ENCODE results near the gene TAB2. TPM values are rescaled to one million over a fixed set of nuclear protein-coding genes. Genes with fewer than 3 reads are reported as not detected.

Gene TAB2
- total RNA-seq, 1 donor from 2014 or later, result 60.9 TPM

DNA sequence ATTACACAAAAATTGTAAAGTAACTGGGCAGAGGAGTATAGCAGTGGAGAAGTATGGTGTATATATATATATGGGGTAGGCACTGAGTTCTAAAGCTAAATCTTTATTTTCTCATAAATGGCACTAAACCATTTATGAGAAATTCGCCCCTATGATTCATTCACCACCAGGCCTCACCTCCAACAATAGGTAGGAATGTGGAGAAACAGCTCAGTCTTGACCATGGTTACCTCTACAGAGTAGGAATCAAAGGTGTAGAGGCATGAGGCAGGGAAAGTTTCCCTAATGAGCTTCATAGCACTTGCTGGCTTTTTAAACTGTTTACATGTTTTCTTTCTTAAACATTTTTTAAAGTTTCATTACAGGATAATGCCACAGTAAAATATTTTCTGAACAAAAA lies 45.6 kb downstream of the TAB2 start:
- no peak for DNase-seq
- Histone ChIP-seq H3K4me1 (peaks cover 9% of the 10 kb centered on the region), H3K27ac (no peak overlapping the region), H3K9me3 (no peaks in the 10 kb centered on the region), H3K27me3 (ENCODE audit: low read depth) (no peaks in the 10 kb centered on the region), H3K4me3 (no peak overlapping the region), H3K36me3 (no peaks in the 10 kb centered on the region)
- TF ChIP-seq, protein P1, sequence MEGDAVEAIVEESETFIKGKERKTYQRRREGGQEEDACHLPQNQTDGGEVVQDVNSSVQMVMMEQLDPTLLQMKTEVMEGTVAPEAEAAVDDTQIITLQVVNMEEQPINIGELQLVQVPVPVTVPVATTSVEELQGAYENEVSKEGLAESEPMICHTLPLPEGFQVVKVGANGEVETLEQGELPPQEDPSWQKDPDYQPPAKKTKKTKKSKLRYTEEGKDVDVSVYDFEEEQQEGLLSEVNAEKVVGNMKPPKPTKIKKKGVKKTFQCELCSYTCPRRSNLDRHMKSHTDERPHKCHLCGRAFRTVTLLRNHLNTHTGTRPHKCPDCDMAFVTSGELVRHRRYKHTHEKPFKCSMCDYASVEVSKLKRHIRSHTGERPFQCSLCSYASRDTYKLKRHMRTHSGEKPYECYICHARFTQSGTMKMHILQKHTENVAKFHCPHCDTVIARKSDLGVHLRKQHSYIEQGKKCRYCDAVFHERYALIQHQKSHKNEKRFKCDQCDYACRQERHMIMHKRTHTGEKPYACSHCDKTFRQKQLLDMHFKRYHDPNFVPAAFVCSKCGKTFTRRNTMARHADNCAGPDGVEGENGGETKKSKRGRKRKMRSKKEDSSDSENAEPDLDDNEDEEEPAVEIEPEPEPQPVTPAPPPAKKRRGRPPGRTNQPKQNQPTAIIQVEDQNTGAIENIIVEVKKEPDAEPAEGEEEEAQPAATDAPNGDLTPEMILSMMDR (IDR thresholded peaks at IDR 0.05), result no peak
- intact Hi-C loops (cut with DNase I), result no loop called here
- no peak for ATAC-seq

DNA sequence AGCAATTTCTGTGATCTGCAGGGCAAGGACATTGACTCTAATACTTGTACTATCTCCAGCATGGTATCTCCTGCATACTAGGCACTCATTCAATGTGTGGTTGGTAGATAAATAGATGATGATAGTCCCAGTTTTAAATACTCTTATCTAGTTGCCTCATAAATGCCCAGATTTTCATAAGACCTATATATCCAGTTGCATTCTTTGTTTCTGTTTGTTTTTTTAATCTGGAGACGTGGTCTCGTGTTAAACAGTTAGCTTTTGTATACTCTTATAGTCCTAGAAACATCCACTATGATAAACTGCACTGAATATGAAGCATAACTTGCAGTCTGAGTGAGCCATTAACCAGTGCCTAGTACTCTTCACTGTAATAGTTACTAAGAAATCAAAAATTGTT lies 47.0 kb downstream of the TAB2 start:
- Histone ChIP-seq H3K4me3 (no peak overlapping the region), H3K9me3 (no peaks in the 10 kb centered on the region), H3K27me3 (ENCODE audit: low read depth) (no peaks in the 10 kb centered on the region), H3K36me3 (no peaks in the 10 kb centered on the region), H3K4me1 (peaks cover 9% of the 10 kb centered on the region), H3K27ac (no peak overlapping the region)
- TF ChIP-seq, protein P1 (IDR thresholded peaks at IDR 0.05), result no peak
- ATAC-seq (no peak), DNase-seq (no peak)
- intact Hi-C loops (cut with DNase I), result no loop called here

DNA sequence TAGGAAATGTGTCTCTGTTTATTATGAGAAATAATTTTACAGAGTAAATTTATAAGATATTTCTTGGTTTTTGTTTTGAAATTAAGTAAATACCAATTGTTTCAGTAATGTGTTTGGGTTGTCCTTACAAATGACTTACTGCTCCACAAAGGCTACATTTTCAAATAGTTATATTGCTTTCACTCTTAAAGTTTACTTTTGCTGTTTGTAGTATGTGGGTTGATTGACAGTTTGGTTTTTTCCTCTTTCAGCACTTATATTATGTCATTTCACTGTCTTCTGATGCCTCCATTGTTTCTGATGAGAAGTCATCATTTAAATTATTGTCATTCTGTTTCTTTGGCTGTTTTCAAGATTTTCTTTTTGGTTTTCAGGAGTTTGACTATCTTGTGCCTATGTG lies 47.7 kb downstream of the TAB2 start:
- DNase-seq (no peak), ATAC-seq (no peak)
- no peaks in the 10 kb centered on the region for H3K27me3 ChIP-seq (ENCODE audit: low read depth)
- TF ChIP-seq, protein P1 (IDR thresholded peaks at IDR 0.05), result no peak
- no peak overlapping the region for H3K27ac ChIP-seq
- no peaks in the 10 kb centered on the region for H3K9me3 ChIP-seq
- peaks cover 9% of the 10 kb centered on the region for H3K4me1 ChIP-seq
- intact Hi-C loops (cut with DNase I), result no loop called here
- H3K4me3 ChIP-seq, result no peak overlapping the region
- no peaks in the 10 kb centered on the region for H3K36me3 ChIP-seq

DNA sequence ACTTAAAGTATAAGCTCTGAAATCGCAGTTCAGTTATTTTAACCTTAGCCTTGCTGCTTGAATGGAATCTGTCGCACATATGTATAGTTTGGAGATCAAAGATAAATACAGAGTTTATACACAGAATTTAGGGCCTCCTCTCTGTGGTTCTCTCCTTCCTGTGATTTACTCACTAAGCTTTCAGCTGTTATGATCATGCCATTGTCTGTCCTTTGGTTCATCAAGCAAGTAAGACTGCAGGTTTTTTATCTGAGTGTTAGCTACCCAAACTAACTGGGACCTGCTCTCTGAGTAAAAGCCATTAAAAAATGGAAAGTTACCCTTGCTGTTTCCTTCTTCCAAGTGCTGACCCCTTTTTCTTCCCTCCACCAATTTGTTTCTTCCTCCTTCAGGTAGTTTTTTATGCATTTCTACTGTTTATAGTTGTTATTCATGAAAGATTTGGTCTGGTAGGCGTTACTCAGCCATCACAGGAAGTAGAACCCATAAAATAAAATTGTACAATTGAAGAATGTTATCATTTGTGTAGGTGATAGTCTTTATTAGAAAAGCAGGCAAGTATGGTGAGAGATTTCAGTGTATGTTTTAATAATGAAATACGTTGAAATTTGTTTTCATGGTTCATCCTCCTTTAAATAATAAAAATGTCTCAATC lies 48.9 kb downstream of the TAB2 start:
- H3K4me3 ChIP-seq, result no peak overlapping the region
- H3K27ac ChIP-seq, result no peak overlapping the region
- ATAC-seq (no peak), DNase-seq (no peak)
- H3K27me3 ChIP-seq (ENCODE audit: low read depth), result no peaks in the 10 kb centered on the region
- intact Hi-C loops (cut with DNase I), result no loop called here
- H3K9me3 ChIP-seq, result no peaks in the 10 kb centered on the region
- peaks cover 9% of the 10 kb centered on the region for H3K4me1 ChIP-seq
- TF ChIP-seq, protein P1 (IDR thresholded peaks at IDR 0.05), result no peak
- H3K36me3 ChIP-seq, result no peaks in the 10 kb centered on the region

DNA sequence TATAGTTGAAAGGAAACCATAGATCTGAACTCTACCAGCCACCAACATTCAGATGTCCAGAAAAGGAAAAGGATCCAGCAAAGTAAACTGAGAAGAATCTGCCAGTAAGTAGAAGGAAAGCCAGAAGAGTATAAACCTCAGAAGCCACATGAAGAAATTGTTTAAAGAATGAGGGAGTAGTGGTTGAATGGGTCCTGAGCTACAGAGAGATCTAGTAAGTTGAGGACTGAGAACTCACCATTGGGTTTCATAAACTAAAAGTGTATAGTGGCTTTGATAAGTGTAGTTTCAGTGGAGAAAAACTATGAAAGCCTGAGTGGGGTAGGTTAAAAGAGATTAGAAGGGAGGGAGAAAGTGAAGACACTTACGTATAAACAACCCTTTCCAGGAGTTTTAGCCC lies 50.6 kb downstream of the TAB2 start:
- no peak overlapping the region for H3K27ac ChIP-seq
- no peak for ATAC-seq
- H3K9me3 ChIP-seq, result no peaks in the 10 kb centered on the region
- H3K4me1 ChIP-seq, result peaks cover 9% of the 10 kb centered on the region
- H3K4me3 ChIP-seq, result no peak overlapping the region
- intact Hi-C loops (cut with DNase I), result no loop called here
- H3K36me3 ChIP-seq, result no peaks in the 10 kb centered on the region
- TF ChIP-seq, protein P1 (IDR thresholded peaks at IDR 0.05), result no peak
- DNase-seq, result no peak
- no peaks in the 10 kb centered on the region for H3K27me3 ChIP-seq (ENCODE audit: low read depth)
